Measurements from ENCODE around the gene HAO2.

DNA sequence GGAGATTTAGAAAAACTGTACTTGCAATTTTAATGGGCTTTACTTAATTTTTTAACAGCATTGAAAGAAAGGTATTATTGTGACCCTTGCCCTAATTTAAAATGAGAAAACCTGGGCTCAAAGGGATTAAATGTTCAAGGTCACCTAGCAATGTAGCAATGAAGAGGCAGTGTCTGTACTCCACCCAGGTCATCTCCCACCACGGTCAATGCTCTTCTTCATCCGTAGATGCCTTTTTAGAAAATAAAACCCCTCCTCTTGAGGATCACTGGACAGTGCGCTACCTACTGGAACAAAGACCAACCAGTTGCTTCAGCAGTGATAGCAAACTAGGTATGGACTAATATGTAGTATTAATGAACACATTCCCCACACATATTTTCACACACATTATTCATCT, 29.8 kb upstream of the HAO2 start:
- no peak for TF ChIP-seq EP300 (IDR thresholded peaks at IDR 0.05; ENCODE audit: borderline replicate concordance)
- TF ChIP-seq TAF1 (IDR thresholded peaks at IDR 0.05; ENCODE audit: low read depth): no peak
- TF ChIP-seq, protein P1, sequence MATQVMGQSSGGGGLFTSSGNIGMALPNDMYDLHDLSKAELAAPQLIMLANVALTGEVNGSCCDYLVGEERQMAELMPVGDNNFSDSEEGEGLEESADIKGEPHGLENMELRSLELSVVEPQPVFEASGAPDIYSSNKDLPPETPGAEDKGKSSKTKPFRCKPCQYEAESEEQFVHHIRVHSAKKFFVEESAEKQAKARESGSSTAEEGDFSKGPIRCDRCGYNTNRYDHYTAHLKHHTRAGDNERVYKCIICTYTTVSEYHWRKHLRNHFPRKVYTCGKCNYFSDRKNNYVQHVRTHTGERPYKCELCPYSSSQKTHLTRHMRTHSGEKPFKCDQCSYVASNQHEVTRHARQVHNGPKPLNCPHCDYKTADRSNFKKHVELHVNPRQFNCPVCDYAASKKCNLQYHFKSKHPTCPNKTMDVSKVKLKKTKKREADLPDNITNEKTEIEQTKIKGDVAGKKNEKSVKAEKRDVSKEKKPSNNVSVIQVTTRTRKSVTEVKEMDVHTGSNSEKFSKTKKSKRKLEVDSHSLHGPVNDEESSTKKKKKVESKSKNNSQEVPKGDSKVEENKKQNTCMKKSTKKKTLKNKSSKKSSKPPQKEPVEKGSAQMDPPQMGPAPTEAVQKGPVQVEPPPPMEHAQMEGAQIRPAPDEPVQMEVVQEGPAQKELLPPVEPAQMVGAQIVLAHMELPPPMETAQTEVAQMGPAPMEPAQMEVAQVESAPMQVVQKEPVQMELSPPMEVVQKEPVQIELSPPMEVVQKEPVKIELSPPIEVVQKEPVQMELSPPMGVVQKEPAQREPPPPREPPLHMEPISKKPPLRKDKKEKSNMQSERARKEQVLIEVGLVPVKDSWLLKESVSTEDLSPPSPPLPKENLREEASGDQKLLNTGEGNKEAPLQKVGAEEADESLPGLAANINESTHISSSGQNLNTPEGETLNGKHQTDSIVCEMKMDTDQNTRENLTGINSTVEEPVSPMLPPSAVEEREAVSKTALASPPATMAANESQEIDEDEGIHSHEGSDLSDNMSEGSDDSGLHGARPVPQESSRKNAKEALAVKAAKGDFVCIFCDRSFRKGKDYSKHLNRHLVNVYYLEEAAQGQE (IDR thresholded peaks at IDR 0.05; ENCODE audit: low read depth): no peak
- no peak for TF ChIP-seq YY1 (IDR thresholded peaks at IDR 0.05; ENCODE audit: low read depth)
- TF ChIP-seq CEBPB (IDR thresholded peaks at IDR 0.05): no peak
- no peak for TF ChIP-seq NFIC (IDR thresholded peaks at IDR 0.05)
- TF ChIP-seq CREB1 (IDR thresholded peaks at IDR 0.05; ENCODE audit: low read depth): no peak
- TF ChIP-seq RAD21 (IDR thresholded peaks at IDR 0.05; ENCODE audit: low read depth): no peak
- TF ChIP-seq ZBTB7A (IDR thresholded peaks at IDR 0.05; ENCODE audit: low read depth): no peak
- no peak for TF ChIP-seq TCF12 (IDR thresholded peaks at IDR 0.05; ENCODE audit: low read depth)
- TF ChIP-seq TEAD4 (IDR thresholded peaks at IDR 0.05): no peak
- TF ChIP-seq, protein P2, sequence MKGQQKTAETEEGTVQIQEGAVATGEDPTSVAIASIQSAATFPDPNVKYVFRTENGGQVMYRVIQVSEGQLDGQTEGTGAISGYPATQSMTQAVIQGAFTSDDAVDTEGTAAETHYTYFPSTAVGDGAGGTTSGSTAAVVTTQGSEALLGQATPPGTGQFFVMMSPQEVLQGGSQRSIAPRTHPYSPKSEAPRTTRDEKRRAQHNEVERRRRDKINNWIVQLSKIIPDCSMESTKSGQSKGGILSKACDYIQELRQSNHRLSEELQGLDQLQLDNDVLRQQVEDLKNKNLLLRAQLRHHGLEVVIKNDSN (IDR thresholded peaks at IDR 0.05): no peak
- TF ChIP-seq, protein P3, sequence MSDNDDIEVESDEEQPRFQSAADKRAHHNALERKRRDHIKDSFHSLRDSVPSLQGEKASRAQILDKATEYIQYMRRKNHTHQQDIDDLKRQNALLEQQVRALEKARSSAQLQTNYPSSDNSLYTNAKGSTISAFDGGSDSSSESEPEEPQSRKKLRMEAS (IDR thresholded peaks at IDR 0.05): no peak
- no peak for TF ChIP-seq FOXM1 (IDR thresholded peaks at IDR 0.05; ENCODE audit: borderline replicate concordance, low read depth)
